SHP77 (cell line): Measurements from ENCODE around the gene PFAS.

Experiments used
- DNase-seq, 2 experiments: peaks; one replicate each; lab custom pipeline; 2025; lab: John Stamatoyannopoulos, UW

PFAS gene

GRCh38 chr17:8268550-8269298 lies 19.6 kb downstream of the PFAS start:
- DNase-seq, result no peak

GRCh38 chr17:8272421-8272820 lies 23.3 kb downstream of the PFAS start:
- no peak for DNase-seq

GRCh38 chr17:8273884-8274444 lies 24.9 kb downstream of the PFAS start:
- DNase-seq, result no peak

- no peak for DNase-seq
Observed at GRCh38 chr17:8274816-8275215, 25.7 kb downstream of the PFAS start.

- peak; percentile 44 to 53 for DNase-seq
Observed at GRCh38 chr17:8275421-8276290, 26.6 kb downstream of the PFAS start.

GRCh38 chr17:8277317-8277716 lies 28.2 kb downstream of the PFAS start:
- no peak for DNase-seq

GRCh38 chr17:8282345-8282744 lies 33.3 kb downstream of the PFAS start:
- DNase-seq, result no peak

- DNase-seq, result no peak
Observed at GRCh38 chr17:8283356-8283755, 34.3 kb downstream of the PFAS start.

GRCh38 chr17:8284126-8284525 lies 35.0 kb downstream of the PFAS start:
- no peak for DNase-seq

GRCh38 chr17:8285270-8286181 lies 36.4 kb downstream of the PFAS start:
- DNase-seq, result no peak

GRCh38 chr17:8287651-8288335 lies 38.7 kb downstream of the PFAS start:
- DNase-seq, result no peak

- DNase-seq, result peak; percentile 86 to 96
Observed at GRCh38 chr17:8288336-8289102, 39.4 kb downstream of the PFAS start, which contains the start of gene RANGRF. TSS of gene RANGRF (plus strand) at chr17:8288670. CDS start at chr17:8288789, 119 bp downstream.

- peak in 1 of 2 experiments; percentile 70 for DNase-seq
Observed at GRCh38 chr17:8289103-8289397, 40.0 kb downstream of the PFAS start.

- DNase-seq, result no peak
Observed at GRCh38 chr17:8290043-8290442, 41.0 kb downstream of the PFAS start.

- DNase-seq, result no peak
Observed at GRCh38 chr17:8292639-8293395, 43.7 kb downstream of the PFAS start.

- DNase-seq, result no peak
Observed at GRCh38 chr17:8294361-8294760, 45.3 kb downstream of the PFAS start.

GRCh38 chr17:8294814-8295316 lies 45.8 kb downstream of the PFAS start:
- no peak for DNase-seq

- no peak for DNase-seq
Observed at GRCh38 chr17:8300226-8300625, 51.1 kb downstream of the PFAS start.

- peak; percentile 79 to 84 for DNase-seq
Observed at GRCh38 chr17:8300627-8301242, 51.6 kb downstream of the PFAS start.
